Myocyte (in vitro differentiated cells): ENCODE measurements around the gene ANXA9. TPM values are rescaled to one million over a fixed set of nuclear protein-coding genes. Genes with fewer than 3 reads are reported as not detected.

Experiments used
- total RNA-seq: library from RNA; depleted of rRNA; stranded (reverse); fragments of >200 nt; gene quantifications from 2 replicates; pipeline ENCODE4 v1.2.3, GENCODE V29; 2014

The ANXA9 gene
- total RNA-seq, 1 donor from 2014 or later: not detected

Other genes starting within 250 kb of the ANXA9 start
- gene CTSS, start 216.5 kb upstream of the ANXA9 start, total RNA-seq: 2.6 and 3.8 TPM in 2 replicates
- 2.6 and 3.0 TPM in 2 replicates for gene CTSK, start 174.0 kb upstream of the ANXA9 start, total RNA-seq
- 33.1 and 41.7 TPM in 2 replicates for gene ARNT, start 105.7 kb upstream of the ANXA9 start, total RNA-seq
- not detected in 2 replicates for gene CTXND2, start 95.2 kb upstream of the ANXA9 start, total RNA-seq
- gene SETDB1, start 55.9 kb upstream of the ANXA9 start, total RNA-seq: 42.9 and 48.3 TPM in 2 replicates
- 55.2 and 58.3 TPM in 2 replicates for gene CERS2, start 7.5 kb upstream of the ANXA9 start, total RNA-seq
- gene MINDY1, start 24.6 kb downstream of the ANXA9 start, total RNA-seq: 23.6 and 39.6 TPM in 2 replicates
- gene PRUNE1, start 26.2 kb downstream of the ANXA9 start, total RNA-seq: 25.9 and 47.5 TPM in 2 replicates
- gene BNIPL, start 54.3 kb downstream of the ANXA9 start, total RNA-seq: 1.4 and 1.8 TPM in 2 replicates
- 4.8 and 5.4 TPM in 2 replicates for gene C1orf56, start 65.5 kb downstream of the ANXA9 start, total RNA-seq
- 65.9 and 92.2 TPM in 2 replicates for gene CDC42SE1, start 77.3 kb downstream of the ANXA9 start, total RNA-seq
- 76.6 and 79.8 TPM in 2 replicates for gene MLLT11, start 78.1 kb downstream of the ANXA9 start, total RNA-seq
- 4.3 and 6.7 TPM in 2 replicates for gene GABPB2, start 88.5 kb downstream of the ANXA9 start, total RNA-seq
- gene SEMA6C, start 164.3 kb downstream of the ANXA9 start, total RNA-seq: 73.1 and 132 TPM in 2 replicates
- gene TNFAIP8L2, start 174.4 kb downstream of the ANXA9 start, total RNA-seq: not detected in 2 replicates
- 18.7 and 23.9 TPM in 2 replicates for gene LYSMD1, start 183.6 kb downstream of the ANXA9 start, total RNA-seq
- 26.0 and 26.1 TPM in 2 replicates for gene SCNM1, start 183.9 kb downstream of the ANXA9 start, total RNA-seq
- 0.35 and 0.47 TPM in 2 replicates for gene TMOD4, start 193.7 kb downstream of the ANXA9 start, total RNA-seq
- gene VPS72, start 207.9 kb downstream of the ANXA9 start, total RNA-seq: 80.3 and 81.8 TPM in 2 replicates
- gene PIP5K1A, start 216.3 kb downstream of the ANXA9 start, total RNA-seq: 34.2 and 40.4 TPM in 2 replicates